ENCODE data around the gene CDS2. TPM values are rescaled to one million over a fixed set of nuclear protein-coding genes. Genes with fewer than 3 reads are reported as not detected.

Gene CDS2
- total and polyA plus RNA-seq, 2 of the 13 experiments (the other 11 are each of a cell fraction or from before 2014, with no cell fraction given) = 81.3 to 153 TPM

- TF ChIP-seq ARHGAP35 (CRISPR knock-in tag; IDR thresholded peaks at IDR 0.05; ENCODE audit: borderline replicate concordance) (no peak), SMAD1 (CRISPR knock-in tag; IDR thresholded peaks at IDR 0.05; ENCODE audit: borderline replicate concordance, low read depth) (no peak), ZNF674 (CRISPR knock-in tag; IDR thresholded peaks at IDR 0.05; ENCODE audit: low read depth) (no peak), ZNF263 (CRISPR knock-in tag; IDR thresholded peaks at IDR 0.05) (no peak), ZBTB7B (CRISPR knock-in tag; IDR thresholded peaks at IDR 0.05) (peak; percentile 46; the same call in 1 of the 2 replicates), SP4 (CRISPR knock-in tag; IDR thresholded peaks at IDR 0.05) (peak; percentile 65), ZGPAT (CRISPR knock-in tag; IDR thresholded peaks at IDR 0.05) (peak; percentile 80; the same call in 1 of the 2 replicates), KAT2B (IDR thresholded peaks at IDR 0.05; ENCODE audit: borderline replicate concordance, low read depth, low read length) (no peak), SP2 (CRISPR knock-in tag; IDR thresholded peaks at IDR 0.05) (no peak), ZNF616 (CRISPR knock-in tag; IDR thresholded peaks at IDR 0.05; ENCODE audit: low read depth) (no peak), SNAI1 (CRISPR knock-in tag; IDR thresholded peaks at IDR 0.05; ENCODE audit: borderline replicate concordance) (no peak), SOX5 (CRISPR knock-in tag; IDR thresholded peaks at IDR 0.05; ENCODE audit: borderline replicate concordance) (peak; percentile 81), SRF (IDR thresholded peaks at IDR 0.05; ENCODE audit: low read depth, low read length) (no peak), SUZ12 (IDR thresholded peaks at IDR 0.05; ENCODE audit: low read depth, low read length) (no peak), NKX3-1 (CRISPR knock-in tag; IDR thresholded peaks at IDR 0.05) (no peak), ZNF644 (CRISPR knock-in tag; IDR thresholded peaks at IDR 0.05; ENCODE audit: low read depth) (peak; percentile 67; the same call in 1 of the 2 replicates), MTF2 (CRISPR knock-in tag; IDR thresholded peaks at IDR 0.05; ENCODE audit: borderline replicate concordance) (0 out of 2 replicates have a peak, but pooled peaks have one; percentile 35), HMGXB3 (CRISPR knock-in tag; IDR thresholded peaks at IDR 0.05; ENCODE audit: borderline replicate concordance) (0 out of 2 replicates have a peak, but pooled peaks have one; percentile 40), ZNF362 (CRISPR knock-in tag; IDR thresholded peaks at IDR 0.05; ENCODE audit: borderline replicate concordance) (no peak), FOXK1 (CRISPR knock-in tag; IDR thresholded peaks at IDR 0.05; ENCODE audit: borderline replicate concordance, low read depth) (peak; percentile 66; the same call in 1 of the 2 replicates), ZBTB21 (CRISPR knock-in tag; IDR thresholded peaks at IDR 0.05) (0 out of 2 replicates have a peak, but pooled peaks have one; percentile 39), ZFYVE20 (CRISPR knock-in tag; IDR thresholded peaks at IDR 0.05; ENCODE audit: borderline replicate concordance, low read depth) (no peak)
Measured at GRCh38 chr20:5172903-5173463, 46.2 kb downstream of the CDS2 start (continued).

All from HepG2 (cell line).